Liver (tissue), 9 donors: ENCODE data around the gene TFR2. TPM values are rescaled to one million over a fixed set of nuclear protein-coding genes. Genes with fewer than 3 reads are reported as not detected.

Source experiments
- DNase-seq: peaks from one replicate; pipeline ENCODE4 v3.0.0-alpha.2; 2017; ENCODE audit warnings: low spot score
- H3K27ac ChIP-seq, 2 donors: one replicate each; pipeline ENCODE4 v1.7.0; 2013; ENCODE audit warnings: inconsistent platforms in 2 of 2, low read length in 2 of 2, control low read depth in 1 of 2, low read depth in 1 of 2, mild to moderate bottlenecking in 1 of 2
- H3K27me3 ChIP-seq, 4 donors: one replicate each; pipeline versions ENCODE4 v1.6.1 to v1.7.0; 2013; ENCODE audit warnings: low read length in 3 of 4, inconsistent platforms in 1 of 4, mild to moderate bottlenecking in 1 of 4, moderate library complexity in 1 of 4; ENCODE audit not compliant: control insufficient read depth in 4 of 4, insufficient read depth in 4 of 4
- H3K36me3 ChIP-seq, 4 donors: one replicate each; pipeline versions ENCODE4 v1.6.1 to v1.7.0; 2013; ENCODE audit warnings: low read length in 3 of 4, mild to moderate bottlenecking in 3 of 4, low read depth in 1 of 4, moderate library complexity in 1 of 4; ENCODE audit not compliant: control insufficient read depth in 4 of 4, insufficient read depth in 3 of 4
- H3K4me1 ChIP-seq, 4 donors: one replicate each; pipeline versions ENCODE4 v1.6.1 to v1.7.0; 2013; ENCODE audit warnings: low read length in 3 of 4, mild to moderate bottlenecking in 3 of 4, moderate library complexity in 1 of 4; ENCODE audit not compliant: control insufficient read depth in 4 of 4, insufficient read depth in 4 of 4
- H3K4me3 ChIP-seq, 3 donors: one replicate each; pipeline versions ENCODE4 v1.6.1 to v1.7.0; 2013; ENCODE audit warnings: low read length in 3 of 3, control low read depth in 1 of 3, low read depth in 1 of 3, mild to moderate bottlenecking in 1 of 3
- H3K9ac ChIP-seq, 2 donors: one replicate each; pipeline ENCODE4 v1.7.0; 2013; ENCODE audit warnings: low read length in 2 of 2, mild to moderate bottlenecking in 2 of 2, moderate library complexity in 2 of 2, control low read depth in 1 of 2, low read depth in 1 of 2
- H3K9me3 ChIP-seq, 4 donors: one replicate each; pipeline versions ENCODE4 v1.6.1 to v1.7.0; 2013; ENCODE audit warnings: low read length in 3 of 4; ENCODE audit not compliant: control insufficient read depth in 4 of 4
- FOXA1 ChIP-seq: IDR thresholded peaks from 2 replicates; pipeline ENCODE4 v1.6.1; 2016; ENCODE audit warnings: antibody characterized with exemption
- FOXA2 ChIP-seq: IDR thresholded peaks from 2 replicates; pipeline ENCODE4 v1.6.1; 2016; ENCODE audit warnings: antibody characterized with exemption
- HNF4G ChIP-seq: IDR thresholded peaks from 2 replicates; pipeline ENCODE4 v1.6.1; 2016; ENCODE audit warnings: antibody characterized with exemption
- SP1 ChIP-seq: IDR thresholded peaks from 2 replicates; pipeline ENCODE4 v1.6.1; 2018; ENCODE audit warnings: antibody characterized with exemption, mild to moderate bottlenecking
- TAF1 ChIP-seq: conservative IDR thresholded peaks from 2 replicates; pipeline ENCODE4 v1.6.1; 2016; ENCODE audit warnings: antibody characterized with exemption, mild to moderate bottlenecking
- WGBS: extraction: QIAGEN DNeasy Blood & Tissue Kit; methylation state at CpG from one replicate; pipeline ENCODE4 v1.1.7; 2013; 5-methylcytosine and 5-hydroxymethylcytosine counted together
- polyA plus RNA-seq, 2 donors: library from polyadenylated mRNA; stranded (reverse) in 1 of 2; unstranded in 1 of 2; fragments of 200-250 nt in 1 of 2; fragments of >200 nt in 1 of 2; fragmentation: Nextera tagmentation in 1 of 2; extraction: Ambion mirVana in 1 of 2; gene quantifications; one replicate each; pipeline versions ENCODE4 v1.2.1 to v1.2.3, GENCODE V29; 2013 to 2015
- total RNA-seq, 2 donors: library from RNA; depleted of rRNA; stranded (reverse); fragments of >200 nt; gene quantifications; one replicate each; pipeline ENCODE4 v1.2.3, GENCODE V29; 2014
- TF ChIP-seq, protein P1 (sequence below): fragments of 150-350 bp; IDR thresholded peaks from 2 replicates; pipeline ENCODE4 v1.5.1; 2017; ENCODE audit warnings: improper control_type of control experiment, low read depth, low read length; ENCODE audit not compliant: missing input control
- TF ChIP-seq, protein P2 (sequence below): IDR thresholded peaks from 2 replicates; pipeline ENCODE4 v1.6.1; 2016; ENCODE audit warnings: antibody characterized with exemption, mild to moderate bottlenecking
- TF ChIP-seq, protein P3 (sequence below): IDR thresholded peaks from 2 replicates; pipeline ENCODE4 v1.6.1; 2016; ENCODE audit warnings: antibody characterized with exemption
- TF ChIP-seq, protein P4 (sequence below): IDR thresholded peaks from 2 replicates; pipeline ENCODE4 v1.6.1; 2016; ENCODE audit warnings: antibody characterized with exemption
- donor health status: healthy.
- donor health status: healthy.
- donor health status: healthy.
- donor health status: healthy.
- donor health status: healthy.

The TFR2 gene
- total and polyA plus RNA-seq, 4 donors: 276 to 663 (median 356) TPM

DNA sequence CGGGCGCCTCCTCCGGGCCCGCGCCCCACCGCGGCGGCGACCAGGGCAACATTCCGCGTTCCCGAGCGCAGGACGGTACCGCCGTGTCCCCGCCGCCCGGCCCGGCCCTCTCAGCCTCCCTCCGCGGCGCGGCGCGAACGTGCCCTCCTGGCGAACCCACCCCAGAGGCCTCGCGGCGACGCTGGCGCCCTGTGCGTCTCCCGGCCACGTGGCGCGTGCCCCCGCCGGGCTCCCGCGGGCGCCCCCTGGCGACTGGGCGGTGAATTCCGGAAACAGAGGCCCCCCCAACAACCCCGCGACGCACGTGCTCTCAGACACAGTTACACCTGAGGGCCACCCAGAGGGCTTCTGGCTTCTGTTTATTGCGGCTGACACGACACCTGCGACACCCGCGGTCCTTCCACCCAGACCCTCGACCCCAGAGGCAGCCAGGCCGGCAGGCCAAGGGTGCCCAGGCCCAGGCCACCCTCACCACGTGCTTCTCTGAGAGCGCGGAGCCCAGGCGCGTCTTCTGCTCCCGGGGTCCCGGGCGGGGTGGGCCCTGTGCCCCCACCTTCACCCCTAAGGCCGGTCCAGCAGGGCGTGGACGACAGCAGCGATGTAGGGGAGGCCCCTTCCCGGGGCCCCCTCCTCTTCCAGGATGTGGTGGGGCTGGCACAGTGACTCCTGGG, 67.5 kb downstream of the TFR2 start, which contains the start of gene SAP25:
Gene SAP25, minus strand, starts transcription at position 210 of the 671 bp plus-strand sequence. Its CDS starts 158 bp downstream, at position 52.
- Histone ChIP-seq H3K4me1 (peaks cover 4 to 36% (median 22%) of the 10 kb centered on the region in 4 donors), H3K27me3 (no peaks in the 10 kb centered on the region), H3K9me3 (no peaks in the 10 kb centered on the region), H3K27ac (peak within 1 kb of the TSS in 1 of 2 donors; percentile 50), H3K4me3 (no peak within 1 kb of the TSS), H3K36me3 (peaks cover 12 to 27% (median 15%) of the 10 kb centered on the region in 4 donors), H3K9ac (no peak within 1 kb of the TSS)
- TF ChIP-seq SP1 (no peak), FOXA1 (no peak), TAF1 (no peak), HNF4G (no peak)
- TF ChIP-seq, protein P1, sequence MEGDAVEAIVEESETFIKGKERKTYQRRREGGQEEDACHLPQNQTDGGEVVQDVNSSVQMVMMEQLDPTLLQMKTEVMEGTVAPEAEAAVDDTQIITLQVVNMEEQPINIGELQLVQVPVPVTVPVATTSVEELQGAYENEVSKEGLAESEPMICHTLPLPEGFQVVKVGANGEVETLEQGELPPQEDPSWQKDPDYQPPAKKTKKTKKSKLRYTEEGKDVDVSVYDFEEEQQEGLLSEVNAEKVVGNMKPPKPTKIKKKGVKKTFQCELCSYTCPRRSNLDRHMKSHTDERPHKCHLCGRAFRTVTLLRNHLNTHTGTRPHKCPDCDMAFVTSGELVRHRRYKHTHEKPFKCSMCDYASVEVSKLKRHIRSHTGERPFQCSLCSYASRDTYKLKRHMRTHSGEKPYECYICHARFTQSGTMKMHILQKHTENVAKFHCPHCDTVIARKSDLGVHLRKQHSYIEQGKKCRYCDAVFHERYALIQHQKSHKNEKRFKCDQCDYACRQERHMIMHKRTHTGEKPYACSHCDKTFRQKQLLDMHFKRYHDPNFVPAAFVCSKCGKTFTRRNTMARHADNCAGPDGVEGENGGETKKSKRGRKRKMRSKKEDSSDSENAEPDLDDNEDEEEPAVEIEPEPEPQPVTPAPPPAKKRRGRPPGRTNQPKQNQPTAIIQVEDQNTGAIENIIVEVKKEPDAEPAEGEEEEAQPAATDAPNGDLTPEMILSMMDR: peak; percentile 14
- no peak for DNase-seq
- 92% methylated on average over 70 of the region's 70 CpGs for WGBS

DNA sequence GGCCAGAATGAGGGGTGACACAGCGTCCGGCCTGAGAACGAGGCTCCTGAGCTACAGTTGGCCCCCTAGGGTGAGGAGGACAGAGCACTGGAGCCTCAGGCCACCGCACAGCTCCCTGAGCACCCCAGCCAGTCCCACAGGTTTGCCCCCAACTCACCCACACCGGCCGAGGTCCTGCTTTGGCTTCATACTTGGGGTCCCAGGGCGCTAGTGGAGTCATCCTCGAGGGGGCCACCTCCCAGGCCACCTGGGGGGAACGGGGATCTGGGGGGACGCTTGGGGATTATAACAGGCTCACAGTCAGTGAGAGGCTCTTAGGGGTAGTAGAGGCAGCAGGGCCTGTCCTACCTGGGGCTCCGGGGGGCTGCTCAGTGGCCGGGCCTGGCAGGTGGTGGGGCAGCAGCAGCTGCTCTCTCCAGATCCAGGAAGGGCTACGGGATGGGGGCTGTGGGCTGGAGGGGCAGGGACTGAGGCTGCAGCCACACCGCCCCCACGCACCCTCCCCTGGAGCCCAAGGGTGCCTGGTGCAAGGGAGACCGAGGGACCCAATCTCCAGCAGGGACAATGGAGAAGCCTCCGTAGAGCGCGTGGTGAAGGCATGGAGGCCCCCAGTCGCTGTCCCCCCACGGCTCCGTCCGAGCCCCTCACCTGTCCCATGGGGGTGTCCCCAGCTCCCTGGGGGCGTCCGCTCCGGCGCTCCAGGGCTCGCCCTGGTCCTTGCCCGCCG, 68.2 kb downstream of the TFR2 start:
- DNase-seq: no peak
- Histone ChIP-seq H3K4me1 (peaks cover 7 to 42% (median 27%) of the 10 kb centered on the region in 4 donors), H3K9ac (no peak overlapping the region), H3K27ac (no peak overlapping the region), H3K36me3 (peaks cover 6 to 21% (median 9%) of the 10 kb centered on the region in 4 donors), H3K4me3 (no peak overlapping the region), H3K9me3 (no peaks in the 10 kb centered on the region), H3K27me3 (no peaks in the 10 kb centered on the region)
- 95% methylated on average over 30 of the region's 30 CpGs for WGBS
- TF ChIP-seq, protein P2, sequence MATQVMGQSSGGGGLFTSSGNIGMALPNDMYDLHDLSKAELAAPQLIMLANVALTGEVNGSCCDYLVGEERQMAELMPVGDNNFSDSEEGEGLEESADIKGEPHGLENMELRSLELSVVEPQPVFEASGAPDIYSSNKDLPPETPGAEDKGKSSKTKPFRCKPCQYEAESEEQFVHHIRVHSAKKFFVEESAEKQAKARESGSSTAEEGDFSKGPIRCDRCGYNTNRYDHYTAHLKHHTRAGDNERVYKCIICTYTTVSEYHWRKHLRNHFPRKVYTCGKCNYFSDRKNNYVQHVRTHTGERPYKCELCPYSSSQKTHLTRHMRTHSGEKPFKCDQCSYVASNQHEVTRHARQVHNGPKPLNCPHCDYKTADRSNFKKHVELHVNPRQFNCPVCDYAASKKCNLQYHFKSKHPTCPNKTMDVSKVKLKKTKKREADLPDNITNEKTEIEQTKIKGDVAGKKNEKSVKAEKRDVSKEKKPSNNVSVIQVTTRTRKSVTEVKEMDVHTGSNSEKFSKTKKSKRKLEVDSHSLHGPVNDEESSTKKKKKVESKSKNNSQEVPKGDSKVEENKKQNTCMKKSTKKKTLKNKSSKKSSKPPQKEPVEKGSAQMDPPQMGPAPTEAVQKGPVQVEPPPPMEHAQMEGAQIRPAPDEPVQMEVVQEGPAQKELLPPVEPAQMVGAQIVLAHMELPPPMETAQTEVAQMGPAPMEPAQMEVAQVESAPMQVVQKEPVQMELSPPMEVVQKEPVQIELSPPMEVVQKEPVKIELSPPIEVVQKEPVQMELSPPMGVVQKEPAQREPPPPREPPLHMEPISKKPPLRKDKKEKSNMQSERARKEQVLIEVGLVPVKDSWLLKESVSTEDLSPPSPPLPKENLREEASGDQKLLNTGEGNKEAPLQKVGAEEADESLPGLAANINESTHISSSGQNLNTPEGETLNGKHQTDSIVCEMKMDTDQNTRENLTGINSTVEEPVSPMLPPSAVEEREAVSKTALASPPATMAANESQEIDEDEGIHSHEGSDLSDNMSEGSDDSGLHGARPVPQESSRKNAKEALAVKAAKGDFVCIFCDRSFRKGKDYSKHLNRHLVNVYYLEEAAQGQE: no peak
- TF ChIP-seq FOXA2: no peak
- TF ChIP-seq, protein P3, sequence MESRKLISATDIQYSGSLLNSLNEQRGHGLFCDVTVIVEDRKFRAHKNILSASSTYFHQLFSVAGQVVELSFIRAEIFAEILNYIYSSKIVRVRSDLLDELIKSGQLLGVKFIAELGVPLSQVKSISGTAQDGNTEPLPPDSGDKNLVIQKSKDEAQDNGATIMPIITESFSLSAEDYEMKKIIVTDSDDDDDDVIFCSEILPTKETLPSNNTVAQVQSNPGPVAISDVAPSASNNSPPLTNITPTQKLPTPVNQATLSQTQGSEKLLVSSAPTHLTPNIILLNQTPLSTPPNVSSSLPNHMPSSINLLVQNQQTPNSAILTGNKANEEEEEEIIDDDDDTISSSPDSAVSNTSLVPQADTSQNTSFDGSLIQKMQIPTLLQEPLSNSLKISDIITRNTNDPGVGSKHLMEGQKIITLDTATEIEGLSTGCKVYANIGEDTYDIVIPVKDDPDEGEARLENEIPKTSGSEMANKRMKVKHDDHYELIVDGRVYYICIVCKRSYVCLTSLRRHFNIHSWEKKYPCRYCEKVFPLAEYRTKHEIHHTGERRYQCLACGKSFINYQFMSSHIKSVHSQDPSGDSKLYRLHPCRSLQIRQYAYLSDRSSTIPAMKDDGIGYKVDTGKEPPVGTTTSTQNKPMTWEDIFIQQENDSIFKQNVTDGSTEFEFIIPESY: no peak
- TF ChIP-seq, protein P4, sequence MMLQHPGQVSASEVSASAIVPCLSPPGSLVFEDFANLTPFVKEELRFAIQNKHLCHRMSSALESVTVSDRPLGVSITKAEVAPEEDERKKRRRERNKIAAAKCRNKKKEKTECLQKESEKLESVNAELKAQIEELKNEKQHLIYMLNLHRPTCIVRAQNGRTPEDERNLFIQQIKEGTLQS: no peak
